SK-N-SH (cell line): Measurements from ENCODE around the gene DCTD.

Experiments used
- JUND ChIP-seq: IDR thresholded peaks from 2 replicates; pipeline ENCODE4 v1.4.0; 2012
- POLR2AphosphoS5 ChIP-seq: IDR thresholded peaks from 2 replicates; pipeline ENCODE4 v1.6.1; 2012; ENCODE audit warnings: low read depth, low read length

DNA sequence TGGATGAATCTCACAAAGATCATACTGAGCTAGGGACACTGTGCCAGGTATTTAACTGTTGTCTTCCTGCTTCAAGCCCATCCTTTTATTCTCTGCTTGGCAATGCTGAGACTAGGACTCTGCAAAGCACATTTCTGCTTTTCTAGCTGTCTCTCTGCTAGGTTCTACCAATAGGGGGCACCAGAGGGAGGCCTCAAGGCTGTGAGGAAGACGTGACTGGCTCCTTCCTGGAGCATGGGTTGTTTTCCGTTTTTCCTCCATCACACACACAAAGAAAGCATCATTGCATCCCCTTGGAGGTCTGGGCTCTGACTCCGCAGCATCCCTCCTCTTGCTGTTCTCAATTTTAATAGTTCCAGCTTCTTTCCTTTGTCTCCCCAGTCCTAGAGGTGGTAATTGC lies 10.9 kb upstream of the DCTD start:
- TF ChIP-seq JUND (no peak), POLR2AphosphoS5 (no peak)
